Panc1 (cell line): Measurements from ENCODE around the gene FIG4. TPM values are rescaled to one million over a fixed set of nuclear protein-coding genes. Genes with fewer than 3 reads are reported as not detected.

Experiments
- ATAC-seq: fragments of 200-7000 bp; cut with Tn5 transposase; 2 replicates; pipeline ENCODE4 v1.9.1; 2020; ENCODE audit warnings: mild to moderate bottlenecking, moderate library complexity
- BruUV-seq: library from RNA; stranded (reverse); fragments of 400-500 nt; replicated peaks from 2 replicates; lab custom pipeline; 2021; lab: Mats Ljungman, UMichigan
- CTCF ChIA-PET: fragments of 300-600 bp; sonication (Branson Sonifier 250); formaldehyde crosslinking; loops from one replicate; lab custom pipeline; 2022; ENCODE audit warnings: antibody characterized with exemption; lab: Charles Lee
- POLR2A ChIA-PET: fragments of 300-600 bp; sonication (Branson Sonifier 250); formaldehyde crosslinking; loops from one replicate; lab custom pipeline; 2022; ENCODE audit warnings: antibody characterized with exemption; lab: Charles Lee
- DNase-seq: peaks from one replicate; pipeline ENCODE4 v3.0.0-alpha.2; 2010; ENCODE audit warnings: low read depth, low spot score
- H3K27ac ChIP-seq: 2 replicates; pipeline ENCODE4 v1.5.1; 2011; ENCODE audit warnings: mild to moderate bottlenecking, low read length, inconsistent platforms
- H3K27me3 ChIP-seq: fragments of 200-500 bp; sonication (Bioruptor generic); 2 replicates; pipeline ENCODE4 v1.6.0; 2014; ENCODE audit warnings: low read length, inconsistent platforms; ENCODE audit not compliant: control insufficient read depth, insufficient read depth
- H3K36me3 ChIP-seq: fragments of 200-500 bp; sonication (Bioruptor generic); 2 replicates; pipeline ENCODE4 v1.5.1; 2014; ENCODE audit warnings: inconsistent platforms, mild to moderate bottlenecking, low read length, moderate library complexity; ENCODE audit not compliant: control insufficient read depth, insufficient read depth
- H3K4me1 ChIP-seq: 2 replicates; pipeline ENCODE4 v1.5.1; 2011; ENCODE audit warnings: inconsistent platforms, mild to moderate bottlenecking, low read length, moderate library complexity; ENCODE audit not compliant: control insufficient read depth, insufficient read depth
- H3K4me3 ChIP-seq, 2 experiments: 2 replicates each; pipeline ENCODE4 v1.5.1; 2011 to 2012; ENCODE audit warnings: low read depth in 2 of 2, low read length in 2 of 2, mild to moderate bottlenecking in 2 of 2, inconsistent platforms in 1 of 2, moderate library complexity in 1 of 2
- H3K9me3 ChIP-seq: fragments of 200-500 bp; sonication (Bioruptor generic); 2 replicates; pipeline ENCODE4 v1.5.1; 2014; ENCODE audit warnings: low read depth, mild to moderate bottlenecking, inconsistent platforms, low read length, moderate library complexity; ENCODE audit not compliant: control insufficient read depth, insufficient read depth
- CTCF ChIP-seq: fragments of 450-650 bp; IDR thresholded peaks from 2 replicates; pipeline ENCODE4 v1.5.1; 2017; ENCODE audit warnings: mild to moderate bottlenecking
- POLR2AphosphoS5 ChIP-seq: IDR thresholded peaks from 2 replicates; pipeline ENCODE4 v1.6.1; 2012; ENCODE audit warnings: mild to moderate bottlenecking, low read depth, low read length, moderate library complexity
- REST ChIP-seq, 2 experiments: IDR thresholded peaks; 2 replicates each; pipeline ENCODE4 v1.6.1; 2011 to 2012; ENCODE audit warnings: low read depth in 2 of 2, control low read depth in 1 of 2, low read length in 1 of 2, mild to moderate bottlenecking in 1 of 2, moderate library complexity in 1 of 2; ENCODE audit not compliant: insufficient read depth in 1 of 2
- SIN3A ChIP-seq: IDR thresholded peaks from 2 replicates; pipeline ENCODE4 v1.6.1; 2012; ENCODE audit warnings: low read depth, mild to moderate bottlenecking, low read length, moderate library complexity, borderline replicate concordance; ENCODE audit not compliant: insufficient read depth
- TCF7L2 ChIP-seq: IDR thresholded peaks from 2 replicates; pipeline ENCODE4 v1.6.1; 2011; ENCODE audit warnings: mild to moderate bottlenecking, low read depth, low read length, inconsistent platforms
- in situ Hi-C: cut with HindIII; loops from 2 replicates; pipeline ENCODE4 v1.10.0; 2016; ENCODE audit warnings: low sequenced_read_pairs, low pct_unique_long_range_greater_than_20kb
- intact Hi-C: fragments of 100-400 bp; cut with micrococcal nuclease; formaldehyde crosslinking; loops from one replicate; pipeline ENCODE4 v1.10.0; 2022; ENCODE audit not compliant: unreplicated experiment
- total RNA-seq: library from RNA; stranded (reverse); gene quantifications from one replicate; pipeline ENCODE4 v1.2.1, GENCODE V29; 2021; ENCODE audit not compliant: unreplicated experiment

Gene FIG4
- total RNA-seq, 1 experiment from 2014 or later, result 19.0 TPM

- Histone ChIP-seq H3K27me3 (no peaks in the 10 kb centered on the region), H3K9me3 (no peaks in the 10 kb centered on the region), H3K4me3 (no peak overlapping the region), H3K36me3 (no peaks in the 10 kb centered on the region), H3K27ac (no peak overlapping the region), H3K4me1 (no peaks in the 10 kb centered on the region)
- in situ Hi-C loops (no loop called here), intact Hi-C loops (no loop called here)
- no TSS peak for BruUV-seq
- ChIA-PET POLR2A (no interaction called here), CTCF (no interaction called here)
- no peak for DNase-seq
- no peak for ATAC-seq
- TF ChIP-seq CTCF (no peak), REST (IDR thresholded peaks at IDR 0.05; ENCODE audit: insufficient read depth in 1 of 2, low read depth in 2 of 2, low read length in 1 of 2) (no peak), POLR2AphosphoS5 (no peak)
These were observed 108.0 kb downstream of the FIG4 start for GRCh38 chr6:109799129-109799528.

- Histone ChIP-seq H3K27me3 (no peaks in the 10 kb centered on the region), H3K36me3 (no peaks in the 10 kb centered on the region), H3K4me3 (no peak overlapping the region), H3K27ac (no peak overlapping the region), H3K4me1 (no peaks in the 10 kb centered on the region), H3K9me3 (no peaks in the 10 kb centered on the region)
- TF ChIP-seq POLR2AphosphoS5 (no peak), SIN3A (no peak), CTCF (no peak), TCF7L2 (no peak), REST (IDR thresholded peaks at IDR 0.05; ENCODE audit: insufficient read depth in 1 of 2, low read depth in 2 of 2, low read length in 1 of 2) (no peak)
- ChIA-PET CTCF (no interaction called here), POLR2A (no interaction called here)
- DNase-seq (no peak), ATAC-seq (no peak)
- in situ Hi-C loops (no loop called here), intact Hi-C loops (no loop called here)
- no TSS peak for BruUV-seq
These were observed 108.6 kb downstream of the FIG4 start for GRCh38 chr6:109799664-109800063.
